ENCODE measurements around the gene CRYGN. TPM values are rescaled to one million over a fixed set of nuclear protein-coding genes. Genes with fewer than 3 reads are reported as not detected.

CRYGN gene
- total RNA-seq, 4 donors from 2014 or later, result 0.73 to 2.9 (median 2.4) TPM; not detected in 1

DNA sequence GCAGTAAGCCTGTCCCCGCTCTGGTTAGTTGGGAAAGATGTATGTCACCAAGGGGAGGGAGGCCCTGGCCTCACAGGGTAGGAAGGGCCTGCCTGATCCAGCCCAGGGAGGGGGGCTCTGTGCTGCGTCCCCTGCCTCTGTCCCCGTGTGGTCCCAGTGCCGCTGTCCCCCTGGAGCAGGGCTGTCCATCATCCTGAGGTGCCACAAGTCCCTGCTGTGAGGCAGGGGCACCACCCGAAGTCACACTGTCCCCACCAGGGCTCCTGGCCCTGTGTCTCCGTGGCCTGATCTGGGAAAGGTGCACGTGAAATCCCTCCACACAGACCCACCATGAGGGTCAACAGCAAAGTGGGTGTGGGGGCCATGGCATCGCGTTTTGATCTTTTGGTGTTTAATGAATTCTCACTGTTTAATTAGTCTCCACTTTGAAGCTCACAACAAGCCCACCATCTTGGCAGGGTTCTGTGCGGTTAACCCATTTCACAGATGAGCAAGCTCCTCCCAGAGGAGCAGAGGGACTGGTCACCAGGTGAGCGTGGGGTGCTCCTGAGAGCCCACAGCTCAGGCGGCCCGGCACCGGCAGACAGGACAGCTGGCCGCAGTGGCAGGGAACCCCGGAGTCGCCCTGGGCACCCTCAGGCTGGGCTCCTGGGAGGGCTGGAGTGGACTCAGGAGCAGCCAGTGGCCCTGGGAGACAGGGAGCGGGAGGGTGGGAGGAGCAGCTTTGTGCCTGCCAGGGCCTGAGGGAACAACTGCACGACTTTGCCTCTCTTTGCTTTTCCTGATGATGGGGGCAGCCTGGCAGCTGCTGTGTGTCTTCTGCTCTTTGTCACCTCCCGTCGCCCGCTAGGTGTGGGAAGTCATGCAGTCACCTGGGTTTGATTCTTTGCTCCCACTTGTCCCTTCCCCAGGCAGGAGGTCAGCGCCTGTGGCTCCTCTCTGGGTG, 12.0 kb upstream of the CRYGN start:
- intact Hi-C loops (cut with DNase I; ENCODE audit: low total_unique reads), result no loop called here
- H3K9me3 ChIP-seq, result no peaks in the 10 kb centered on the region
- peak in 1 of 2 donors; percentile 14 for DNase-seq
- H3K4me3 ChIP-seq, result no peak overlapping the region
- no peaks in the 10 kb centered on the region for H3K27me3 ChIP-seq
- H3K36me3 ChIP-seq, result no peaks in the 10 kb centered on the region
- H3K27ac ChIP-seq, result no peak overlapping the region
- TF ChIP-seq, protein P1, sequence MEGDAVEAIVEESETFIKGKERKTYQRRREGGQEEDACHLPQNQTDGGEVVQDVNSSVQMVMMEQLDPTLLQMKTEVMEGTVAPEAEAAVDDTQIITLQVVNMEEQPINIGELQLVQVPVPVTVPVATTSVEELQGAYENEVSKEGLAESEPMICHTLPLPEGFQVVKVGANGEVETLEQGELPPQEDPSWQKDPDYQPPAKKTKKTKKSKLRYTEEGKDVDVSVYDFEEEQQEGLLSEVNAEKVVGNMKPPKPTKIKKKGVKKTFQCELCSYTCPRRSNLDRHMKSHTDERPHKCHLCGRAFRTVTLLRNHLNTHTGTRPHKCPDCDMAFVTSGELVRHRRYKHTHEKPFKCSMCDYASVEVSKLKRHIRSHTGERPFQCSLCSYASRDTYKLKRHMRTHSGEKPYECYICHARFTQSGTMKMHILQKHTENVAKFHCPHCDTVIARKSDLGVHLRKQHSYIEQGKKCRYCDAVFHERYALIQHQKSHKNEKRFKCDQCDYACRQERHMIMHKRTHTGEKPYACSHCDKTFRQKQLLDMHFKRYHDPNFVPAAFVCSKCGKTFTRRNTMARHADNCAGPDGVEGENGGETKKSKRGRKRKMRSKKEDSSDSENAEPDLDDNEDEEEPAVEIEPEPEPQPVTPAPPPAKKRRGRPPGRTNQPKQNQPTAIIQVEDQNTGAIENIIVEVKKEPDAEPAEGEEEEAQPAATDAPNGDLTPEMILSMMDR (IDR thresholded peaks at IDR 0.05), result no peak
- no peak for TF ChIP-seq POLR2A (IDR thresholded peaks at IDR 0.05)
- no peaks in the 10 kb centered on the region for H3K4me1 ChIP-seq

DNA sequence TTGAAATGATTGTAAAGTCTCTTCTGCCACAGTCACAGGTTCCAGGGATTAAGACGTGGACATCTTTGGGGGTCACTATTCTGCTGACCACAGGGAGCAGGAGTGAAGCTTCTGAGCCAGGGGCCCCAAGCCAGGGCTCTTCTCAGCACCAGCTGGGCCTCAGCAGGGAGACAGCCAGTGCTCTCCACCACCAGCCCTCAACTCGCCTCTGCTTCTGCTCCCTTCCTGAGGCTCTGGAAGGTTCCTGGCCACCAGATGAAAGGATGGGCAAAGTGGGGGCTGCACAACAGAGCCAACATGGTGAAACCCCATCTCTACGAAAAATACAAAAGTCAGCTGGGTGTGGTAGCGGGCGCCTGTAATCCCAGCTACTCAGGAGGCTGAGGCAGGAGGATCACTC, 11.2 kb upstream of the CRYGN start:
- Histone ChIP-seq H3K36me3 (no peaks in the 10 kb centered on the region), H3K4me3 (no peak overlapping the region), H3K27me3 (no peaks in the 10 kb centered on the region), H3K9me3 (no peaks in the 10 kb centered on the region), H3K4me1 (no peaks in the 10 kb centered on the region), H3K27ac (no peak overlapping the region)
- TF ChIP-seq, protein P1 (IDR thresholded peaks at IDR 0.05), result no peak
- no peak for TF ChIP-seq POLR2A (IDR thresholded peaks at IDR 0.05)
- peak in 1 of 2 donors; percentile 9 for DNase-seq
- intact Hi-C loops (cut with DNase I; ENCODE audit: low total_unique reads), result no loop called here

DNA sequence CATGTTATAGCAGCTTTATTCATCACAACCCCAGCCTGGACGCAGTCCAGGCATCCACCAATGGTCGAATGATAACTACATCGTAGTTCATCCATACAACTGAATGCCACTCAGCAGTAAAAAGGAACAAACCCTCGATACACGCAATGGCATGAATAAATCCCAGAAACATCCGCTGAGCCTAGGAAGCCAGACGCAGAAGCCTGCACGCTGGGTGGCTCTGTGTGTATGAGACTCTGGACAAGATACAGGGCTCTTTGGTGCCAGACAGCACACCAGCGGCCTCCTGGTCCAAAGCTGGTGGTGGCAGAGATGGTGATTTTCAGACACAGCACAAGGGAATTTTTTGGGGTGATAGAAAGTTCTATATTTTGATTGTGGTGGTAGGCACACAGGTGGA, 10.0 kb upstream of the CRYGN start:
- no peak overlapping the region for H3K4me3 ChIP-seq
- H3K27ac ChIP-seq, result no peak overlapping the region
- H3K4me1 ChIP-seq, result no peaks in the 10 kb centered on the region
- H3K9me3 ChIP-seq, result no peaks in the 10 kb centered on the region
- DNase-seq, result peak; percentile 10 to 12
- H3K27me3 ChIP-seq, result no peaks in the 10 kb centered on the region
- no peaks in the 10 kb centered on the region for H3K36me3 ChIP-seq
- TF ChIP-seq, protein P1 (IDR thresholded peaks at IDR 0.05), result no peak
- no peak for TF ChIP-seq POLR2A (IDR thresholded peaks at IDR 0.05)
- intact Hi-C loops (cut with DNase I; ENCODE audit: low total_unique reads), result loop anchor here (5.0 kb wide), 1 partner anchor 83 kb away; no protein-coding TSS in a partner anchor

DNA sequence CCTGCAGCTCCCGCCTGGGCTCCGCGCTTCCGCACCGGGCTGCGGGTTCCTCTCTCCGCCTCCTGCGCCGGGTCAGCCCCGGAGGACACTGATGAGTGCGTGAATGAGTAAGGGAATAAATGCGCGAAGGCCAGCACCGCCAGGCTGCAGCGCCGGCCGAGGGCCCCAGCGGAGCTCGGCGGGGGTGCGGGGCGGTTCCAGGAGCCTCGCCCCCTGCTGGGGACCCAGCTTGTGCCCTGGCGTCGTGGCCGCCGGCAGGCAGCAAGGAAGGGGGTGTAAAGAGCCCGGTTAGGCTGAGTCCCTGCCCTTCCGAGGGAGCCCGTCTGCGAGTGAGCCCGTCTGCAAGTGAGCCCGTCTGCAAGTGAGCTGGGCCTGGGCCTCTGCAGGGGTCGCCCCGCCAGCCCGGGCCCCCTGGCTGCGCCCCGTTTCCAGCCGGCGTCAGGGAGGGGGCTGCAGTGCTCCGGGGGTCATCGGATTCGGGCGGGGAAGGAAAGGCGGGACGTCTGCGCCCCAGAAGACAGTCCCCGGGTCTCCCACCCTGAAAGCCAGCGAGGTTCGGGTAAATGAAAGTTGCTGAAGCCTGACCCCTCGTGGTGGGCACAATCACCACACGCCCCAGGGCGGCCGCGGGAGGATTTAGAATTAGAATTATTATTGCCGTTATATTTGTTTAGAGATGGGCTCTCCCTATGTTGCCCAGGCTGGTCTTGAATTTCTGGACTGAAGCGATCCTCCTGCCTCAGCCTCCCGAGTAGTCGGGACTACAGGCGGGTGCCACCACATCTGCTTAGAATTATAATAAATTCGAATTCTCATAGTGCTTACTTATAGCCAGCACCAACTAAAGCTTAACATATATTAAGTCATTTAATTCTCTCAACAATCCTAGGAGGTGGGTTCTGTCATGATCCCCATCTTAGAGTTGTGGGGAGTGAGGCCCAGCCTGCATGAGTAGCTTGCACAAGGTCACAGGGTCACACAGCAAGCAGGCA, 8.6 kb upstream of the CRYGN start:
- Histone ChIP-seq H3K27ac (peak overlapping the region; percentile 33 to 57), H3K36me3 (no peaks in the 10 kb centered on the region), H3K9me3 (no peaks in the 10 kb centered on the region), H3K27me3 (no peaks in the 10 kb centered on the region), H3K4me3 (peak overlapping the region; percentile 37 to 45), H3K4me1 (no peaks in the 10 kb centered on the region)
- TF ChIP-seq, protein P1 (IDR thresholded peaks at IDR 0.05), result peak; percentile 80 to 88 (median 84)
- TF ChIP-seq POLR2A (IDR thresholded peaks at IDR 0.05), result no peak
- intact Hi-C loops (cut with DNase I; ENCODE audit: low total_unique reads), result loop anchor here (5.0 kb wide), 1 partner anchor 81 kb away; no protein-coding TSS in a partner anchor
- peak; percentile 76 to 78 for DNase-seq

Measured in uterus (tissue), 4 donors.